Measurements from ENCODE around the gene FSTL1.

DNA sequence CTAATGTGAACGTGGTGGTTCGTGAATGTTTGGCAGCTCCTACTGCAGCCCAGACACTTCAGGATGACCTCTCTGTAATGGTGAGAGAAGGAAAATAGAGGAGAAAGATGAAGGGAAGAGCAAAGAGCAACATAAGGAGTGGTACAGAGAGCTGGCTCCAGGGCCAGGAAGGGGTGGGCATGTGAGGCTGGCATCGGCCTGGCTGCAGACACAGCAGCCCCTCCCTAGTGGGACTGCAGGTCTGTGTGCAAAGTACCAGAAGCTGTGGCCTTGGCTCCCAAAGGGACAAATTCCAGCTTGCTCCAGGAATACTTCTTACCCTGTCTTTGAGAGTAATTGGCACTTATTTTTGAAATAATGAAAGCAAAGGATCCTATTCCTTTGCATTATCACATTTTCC is 10.0 kb downstream of the FSTL1 start:
- TF ChIP-seq, protein P1, sequence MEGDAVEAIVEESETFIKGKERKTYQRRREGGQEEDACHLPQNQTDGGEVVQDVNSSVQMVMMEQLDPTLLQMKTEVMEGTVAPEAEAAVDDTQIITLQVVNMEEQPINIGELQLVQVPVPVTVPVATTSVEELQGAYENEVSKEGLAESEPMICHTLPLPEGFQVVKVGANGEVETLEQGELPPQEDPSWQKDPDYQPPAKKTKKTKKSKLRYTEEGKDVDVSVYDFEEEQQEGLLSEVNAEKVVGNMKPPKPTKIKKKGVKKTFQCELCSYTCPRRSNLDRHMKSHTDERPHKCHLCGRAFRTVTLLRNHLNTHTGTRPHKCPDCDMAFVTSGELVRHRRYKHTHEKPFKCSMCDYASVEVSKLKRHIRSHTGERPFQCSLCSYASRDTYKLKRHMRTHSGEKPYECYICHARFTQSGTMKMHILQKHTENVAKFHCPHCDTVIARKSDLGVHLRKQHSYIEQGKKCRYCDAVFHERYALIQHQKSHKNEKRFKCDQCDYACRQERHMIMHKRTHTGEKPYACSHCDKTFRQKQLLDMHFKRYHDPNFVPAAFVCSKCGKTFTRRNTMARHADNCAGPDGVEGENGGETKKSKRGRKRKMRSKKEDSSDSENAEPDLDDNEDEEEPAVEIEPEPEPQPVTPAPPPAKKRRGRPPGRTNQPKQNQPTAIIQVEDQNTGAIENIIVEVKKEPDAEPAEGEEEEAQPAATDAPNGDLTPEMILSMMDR (IDR thresholded peaks at IDR 0.05), result no peak
- no peak for TF ChIP-seq POLR2A (IDR thresholded peaks at IDR 0.05)
- no peak for TF ChIP-seq EP300 (IDR thresholded peaks at IDR 0.05)
- TF ChIP-seq POLR2AphosphoS5 (IDR thresholded peaks at IDR 0.05), result no peak
